ENCODE results near the gene TCHP.

Gene TCHP

GRCh38 chr12:109931143-109931542 is 31.1 kb downstream of the TCHP start:
- TF ChIP-seq CTCF (IDR thresholded peaks at IDR 0.05; ENCODE audit: low read depth, low read length), result no peak
- DNase-seq, result no peak

GRCh38 chr12:109932878-109933503 is 32.9 kb downstream of the TCHP start:
- no peak for TF ChIP-seq CTCF (IDR thresholded peaks at IDR 0.05; ENCODE audit: low read depth, low read length)
- H3K4me3 ChIP-seq (ENCODE audit: low read depth, low read length), result no peak overlapping the region
- no peaks in the 10 kb centered on the region for H3K9me3 ChIP-seq (ENCODE audit: severe bottlenecking)
- no peak overlapping the region for H3K27ac ChIP-seq
- H3K36me3 ChIP-seq, result peaks cover 53% of the 10 kb centered on the region
- DNase-seq, result no peak
- H3K27me3 ChIP-seq (ENCODE audit: insufficient read depth, low read depth, severe bottlenecking), result no peaks in the 10 kb centered on the region

More at GRCh38 chr12:109931143-109931542, 31.1 kb downstream of the TCHP start:
- Histone ChIP-seq H3K9me3 (ENCODE audit: severe bottlenecking) (no peaks in the 10 kb centered on the region), H3K27ac (no peak overlapping the region; the same call in 1 of the 2 replicates), H3K36me3 (peaks cover 42% of the 10 kb centered on the region), H3K27me3 (ENCODE audit: insufficient read depth, low read depth, severe bottlenecking) (no peaks in the 10 kb centered on the region), H3K4me3 (ENCODE audit: low read depth, low read length) (no peak overlapping the region)

GRCh38 chr12:109934026-109934425 is 34.0 kb downstream of the TCHP start:
- DNase-seq, result peak; percentile 38
- Histone ChIP-seq H3K36me3 (peaks cover 56% of the 10 kb centered on the region), H3K27ac (no peak overlapping the region), H3K27me3 (ENCODE audit: insufficient read depth, low read depth, severe bottlenecking) (no peaks in the 10 kb centered on the region), H3K4me3 (ENCODE audit: low read depth, low read length) (no peak overlapping the region), H3K9me3 (ENCODE audit: severe bottlenecking) (no peaks in the 10 kb centered on the region)
- TF ChIP-seq CTCF (IDR thresholded peaks at IDR 0.05; ENCODE audit: low read depth, low read length), result peak; percentile 49

- Histone ChIP-seq H3K4me3 (ENCODE audit: low read depth, low read length) (no peak overlapping the region), H3K9me3 (ENCODE audit: severe bottlenecking) (no peaks in the 10 kb centered on the region), H3K27me3 (ENCODE audit: insufficient read depth, low read depth, severe bottlenecking) (no peaks in the 10 kb centered on the region), H3K27ac (no peak overlapping the region), H3K36me3 (peaks cover 48% of the 10 kb centered on the region)
- no peak for DNase-seq
- TF ChIP-seq CTCF (IDR thresholded peaks at IDR 0.05; ENCODE audit: low read depth, low read length), result no peak
These were observed 37.3 kb downstream of the TCHP start for GRCh38 chr12:109937371-109937770.

GRCh38 chr12:109938947-109939346 is 38.9 kb downstream of the TCHP start:
- Histone ChIP-seq H3K4me3 (ENCODE audit: low read depth, low read length) (no peak overlapping the region), H3K36me3 (peaks cover 34% of the 10 kb centered on the region), H3K9me3 (ENCODE audit: severe bottlenecking) (no peaks in the 10 kb centered on the region), H3K27me3 (ENCODE audit: insufficient read depth, low read depth, severe bottlenecking) (no peaks in the 10 kb centered on the region), H3K27ac (no peak overlapping the region)
- TF ChIP-seq CTCF (IDR thresholded peaks at IDR 0.05; ENCODE audit: low read depth, low read length), result no peak
- DNase-seq, result no peak

- H3K9me3 ChIP-seq (ENCODE audit: severe bottlenecking), result no peaks in the 10 kb centered on the region
- DNase-seq, result no peak
- H3K36me3 ChIP-seq, result peaks cover 28% of the 10 kb centered on the region
- H3K4me3 ChIP-seq (ENCODE audit: low read depth, low read length), result no peak overlapping the region
- no peak overlapping the region for H3K27ac ChIP-seq
- no peak for TF ChIP-seq CTCF (IDR thresholded peaks at IDR 0.05; ENCODE audit: low read depth, low read length)
- H3K27me3 ChIP-seq (ENCODE audit: insufficient read depth, low read depth, severe bottlenecking), result no peaks in the 10 kb centered on the region
These were observed 39.4 kb downstream of the TCHP start for GRCh38 chr12:109939504-109939903.

Measured in WERI-Rb-1 (cell line).